NCI-H146 treated with DMSO at 0.1 percent for 48 hours (cell line): Measurements from ENCODE around the gene TMEM117.

ENCODE experiments used
- DNase-seq: peaks from one replicate; lab custom pipeline; 2025; ENCODE audit not compliant: unreplicated experiment; lab: John Stamatoyannopoulos, UW

Gene TMEM117

GRCh38 chr12:44088647-44089046 lies 252.8 kb downstream of the TMEM117 start:
- no peak for DNase-seq

GRCh38 chr12:44091948-44092606 lies 256.2 kb downstream of the TMEM117 start:
- no peak for DNase-seq

GRCh38 chr12:44098786-44099185 lies 262.9 kb downstream of the TMEM117 start:
- no peak for DNase-seq

- no peak for DNase-seq
Observed at GRCh38 chr12:44099486-44099885, 263.6 kb downstream of the TMEM117 start.

- DNase-seq = no peak
Observed at GRCh38 chr12:44100264-44100663, 264.4 kb downstream of the TMEM117 start.

GRCh38 chr12:44101475-44101874 lies 265.6 kb downstream of the TMEM117 start:
- no peak for DNase-seq

- no peak for DNase-seq
Observed at GRCh38 chr12:44114906-44115305, 279.0 kb downstream of the TMEM117 start.

GRCh38 chr12:44117337-44117736 lies 281.5 kb downstream of the TMEM117 start:
- DNase-seq = no peak

GRCh38 chr12:44118946-44119345 lies 283.1 kb downstream of the TMEM117 start:
- no peak for DNase-seq

- no peak for DNase-seq
Observed at GRCh38 chr12:44126806-44127205, 290.9 kb downstream of the TMEM117 start.

GRCh38 chr12:44127966-44128710 lies 292.3 kb downstream of the TMEM117 start:
- no peak for DNase-seq

GRCh38 chr12:44143175-44143574 lies 307.3 kb downstream of the TMEM117 start:
- no peak for DNase-seq

GRCh38 chr12:44148936-44149335 lies 313.1 kb downstream of the TMEM117 start:
- DNase-seq = no peak

- DNase-seq = no peak
Observed at GRCh38 chr12:44154128-44154527, 318.2 kb downstream of the TMEM117 start.

GRCh38 chr12:44155358-44155757 lies 319.5 kb downstream of the TMEM117 start:
- DNase-seq = no peak

- no peak for DNase-seq
Observed at GRCh38 chr12:44157359-44157758, 321.5 kb downstream of the TMEM117 start.

GRCh38 chr12:44158746-44159145 lies 322.9 kb downstream of the TMEM117 start:
- DNase-seq = no peak

GRCh38 chr12:44159216-44159615 lies 323.3 kb downstream of the TMEM117 start:
- DNase-seq = no peak

- DNase-seq = no peak
Observed at GRCh38 chr12:44159862-44160261, 324.0 kb downstream of the TMEM117 start.

- DNase-seq = no peak
Observed at GRCh38 chr12:44162961-44163360, 327.1 kb downstream of the TMEM117 start.

GRCh38 chr12:44174053-44174452 lies 338.2 kb downstream of the TMEM117 start:
- DNase-seq = no peak

GRCh38 chr12:44184499-44185206 lies 348.8 kb downstream of the TMEM117 start:
- DNase-seq = no peak
